Activated CD8-positive, alpha-beta memory T cell treated with anti-CD3 and anti-CD28 coated beads for 36 hours (primary cell): ENCODE results near the gene AAMP. TPM values are rescaled to one million over a fixed set of nuclear protein-coding genes. Genes with fewer than 3 reads are reported as not detected.

Experiments used
- CTCF ChIA-PET: fragments of 350-600 bp; sonication (Branson Sonifier 250); formaldehyde crosslinking; loops from one replicate; lab custom pipeline; 2021; ENCODE audit warnings: antibody characterized with exemption; lab: Charles Lee
- POLR2A ChIA-PET: fragments of 350-600 bp; sonication (Branson Sonifier 250); formaldehyde crosslinking; loops from one replicate; lab custom pipeline; 2021; ENCODE audit warnings: antibody characterized with exemption; lab: Charles Lee
- total RNA-seq, 2 experiments: library from RNA; stranded (reverse); gene quantifications; one replicate each; pipeline ENCODE4 v1.2.3, GENCODE V29; 2021

AAMP gene
- total RNA-seq, 2 experiments from 2014 or later: 96.2 to 98.7 TPM

GRCh38 chr2:218281449-218281848 lies 11.5 kb upstream of the AAMP start:
- ChIA-PET CTCF (interaction anchor here (7.3 kb wide), 1 partner anchor 10 kb away, joined by 70 read pairs; the partner anchor contains the start of genes AAMP and PNKD), POLR2A (interaction anchor here (0.6 kb wide), 1 partner anchor 35 kb away, joined by 4 read pairs; no protein-coding TSS in a partner anchor)

- POLR2A ChIA-PET: no interaction called here
- CTCF ChIA-PET: interaction anchor here (1.0 to 7.3 kb wide), 2 partner anchors 9 to 23 kb away, joined by 3 to 70 read pairs; partner anchors contain the start of genes AAMP and PNKD
These were observed 10.4 kb upstream of the AAMP start for GRCh38 chr2:218280260-218280870.

- CTCF ChIA-PET: no interaction called here
- POLR2A ChIA-PET: interaction anchor here (1.1 kb wide), 1 partner anchor 14 kb away, joined by 3 read pairs; the partner anchor contains the start of gene TMBIM1
These were observed 8.8 kb upstream of the AAMP start for GRCh38 chr2:218278531-218279360.

DNA sequence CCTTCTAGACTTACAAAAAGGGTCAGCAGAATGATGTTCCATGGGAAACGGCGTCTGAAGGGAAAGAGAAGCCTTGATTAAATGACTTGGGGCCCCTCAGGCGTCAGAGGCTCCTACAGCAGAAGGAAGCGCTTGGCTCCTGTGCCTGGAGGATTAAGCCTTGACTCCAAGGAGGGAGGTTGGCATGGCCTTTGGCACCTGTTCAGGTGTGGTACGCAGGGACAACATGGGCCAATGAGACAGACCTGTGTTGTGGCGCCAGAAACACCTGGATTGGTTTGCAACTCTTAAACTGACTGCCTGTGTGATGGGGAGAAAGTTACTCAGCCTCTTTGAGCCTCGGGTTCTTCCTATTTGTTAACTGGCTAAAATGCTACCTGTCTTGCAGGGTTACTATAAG lies 8.0 kb upstream of the AAMP start:
- ChIA-PET CTCF (no interaction called here), POLR2A (no interaction called here)

DNA sequence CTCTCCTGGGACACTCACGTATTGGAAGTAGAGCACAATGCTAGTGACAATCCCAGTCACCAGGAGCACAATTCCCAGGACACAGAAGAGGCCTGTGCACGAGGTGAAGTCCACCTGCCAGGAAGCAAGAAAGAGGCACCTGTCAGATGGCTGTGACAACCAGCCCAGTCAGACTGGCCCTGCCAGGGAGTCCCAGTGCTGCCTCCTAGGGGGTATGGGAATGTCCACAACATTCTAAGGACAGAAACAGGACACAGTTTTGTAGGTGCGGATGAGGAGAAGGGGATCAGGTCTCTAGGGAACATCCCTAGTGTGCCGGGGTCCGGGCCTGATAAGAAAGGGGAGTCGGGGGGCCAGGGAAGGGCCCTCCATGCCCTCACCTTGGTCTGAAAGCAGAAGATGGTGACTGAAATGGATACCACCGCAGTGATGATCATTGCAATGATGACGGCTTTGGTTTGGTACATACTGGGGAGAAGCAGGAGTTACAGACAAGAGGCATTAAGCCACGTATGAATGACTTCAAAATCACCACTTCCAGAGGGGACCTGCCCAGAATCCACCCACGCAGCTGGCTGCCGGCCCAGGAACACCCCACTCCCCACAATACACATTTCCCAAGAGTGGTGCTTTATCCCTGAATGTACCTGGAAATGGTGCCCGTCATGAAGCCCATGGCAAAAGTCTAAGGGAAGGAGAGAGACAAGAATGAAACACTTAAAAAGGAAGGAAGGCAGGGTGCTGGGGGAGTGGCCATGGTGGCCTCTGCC lies 7.2 kb upstream of the AAMP start:
- ChIA-PET POLR2A (interaction anchor here (0.6 kb wide), 1 partner anchor 10 kb away, joined by 3 read pairs; no protein-coding TSS in a partner anchor), CTCF (no interaction called here)

DNA sequence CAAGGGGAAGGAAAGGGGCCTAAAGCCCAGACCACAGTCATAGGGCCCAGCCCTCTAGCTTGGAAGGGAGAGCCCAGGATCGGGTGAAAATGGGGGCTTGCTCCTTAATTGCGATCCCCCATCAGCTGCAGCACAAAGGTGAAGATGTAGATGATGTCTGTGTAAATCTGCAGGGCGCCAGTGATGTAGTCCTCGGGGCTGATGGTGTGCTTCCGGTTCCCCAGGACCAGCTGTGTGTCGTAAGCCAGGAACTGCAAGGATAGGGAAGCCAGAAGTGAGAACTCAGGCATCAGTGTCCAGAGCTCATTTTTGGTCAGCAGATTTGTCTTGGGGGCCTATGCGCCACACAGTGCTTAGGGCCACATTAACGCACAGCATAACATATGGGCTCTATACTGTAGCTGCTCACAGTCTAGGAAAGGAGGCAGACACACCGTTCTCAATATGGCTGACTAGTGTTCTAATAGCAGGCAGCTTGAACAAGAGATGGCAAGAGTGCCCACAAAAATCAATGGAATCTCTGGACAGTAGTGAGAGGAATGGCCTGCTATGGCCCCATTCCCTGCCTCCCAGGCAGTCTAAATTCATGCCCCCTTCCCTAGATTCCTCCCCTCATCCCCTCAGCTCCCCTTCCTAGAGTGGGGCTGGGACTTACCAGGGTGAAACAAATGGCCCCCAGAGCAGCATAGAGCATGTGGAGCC lies 5.6 kb upstream of the AAMP start:
- ChIA-PET POLR2A (no interaction called here), CTCF (interaction anchor here (1.3 to 2.7 kb wide), 5 partner anchors 9 to 81 kb away, joined by 3 to 13 read pairs (median 4); partner anchors contain the start of gene CATIP)

DNA sequence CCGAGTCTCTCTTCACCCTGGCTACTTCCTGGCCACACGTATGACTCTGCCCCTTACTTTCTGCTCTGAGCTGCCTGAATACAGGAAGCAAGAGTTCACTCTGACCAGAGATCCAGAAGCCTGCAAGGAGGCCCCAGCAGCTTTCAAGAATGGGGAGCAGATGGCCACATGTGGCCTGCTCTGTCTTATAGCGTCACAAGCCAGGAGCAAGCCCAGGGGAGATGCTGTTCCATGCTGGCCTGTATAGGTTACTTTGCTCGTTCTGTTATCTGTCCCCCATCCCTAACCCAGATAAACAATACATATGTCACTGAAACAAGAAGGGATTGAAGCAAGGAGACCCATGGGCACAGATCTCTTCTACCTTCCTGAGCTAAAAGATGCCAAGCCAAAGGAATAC lies 4.6 kb upstream of the AAMP start:
- POLR2A ChIA-PET: no interaction called here
- CTCF ChIA-PET: interaction anchor here (1.3 to 2.7 kb wide), 4 partner anchors 10 to 82 kb away, joined by 3 to 13 read pairs (median 5); partner anchors contain the start of gene CATIP

GRCh38 chr2:218273908-218274249 lies 3.9 kb upstream of the AAMP start:
- CTCF ChIA-PET: interaction anchor here (0.6 to 4.7 kb wide), 6 partner anchors 10 to 83 kb away, joined by 4 to 70 read pairs (median 9); partner anchors contain the start of genes CATIP and TMBIM1

GRCh38 chr2:218273214-218273907 lies 3.4 kb upstream of the AAMP start:
- CTCF ChIA-PET: interaction anchor here (0.6 to 4.7 kb wide), 9 partner anchors 11 to 924 kb away, joined by 3 to 70 read pairs (median 5); partner anchors contain the start of genes CATIP and TMBIM1
- POLR2A ChIA-PET: interaction anchor here (0.6 to 0.7 kb wide), 2 partner anchors 11 to 16 kb away, joined by 3 to 7 read pairs; no protein-coding TSS in a partner anchor

More at GRCh38 chr2:218273908-218274249, 3.9 kb upstream of the AAMP start:
- POLR2A ChIA-PET: interaction anchor here (0.5 to 0.7 kb wide), 3 partner anchors 11 to 42 kb away, joined by 3 to 7 read pairs (median 5); no protein-coding TSS in a partner anchor

DNA sequence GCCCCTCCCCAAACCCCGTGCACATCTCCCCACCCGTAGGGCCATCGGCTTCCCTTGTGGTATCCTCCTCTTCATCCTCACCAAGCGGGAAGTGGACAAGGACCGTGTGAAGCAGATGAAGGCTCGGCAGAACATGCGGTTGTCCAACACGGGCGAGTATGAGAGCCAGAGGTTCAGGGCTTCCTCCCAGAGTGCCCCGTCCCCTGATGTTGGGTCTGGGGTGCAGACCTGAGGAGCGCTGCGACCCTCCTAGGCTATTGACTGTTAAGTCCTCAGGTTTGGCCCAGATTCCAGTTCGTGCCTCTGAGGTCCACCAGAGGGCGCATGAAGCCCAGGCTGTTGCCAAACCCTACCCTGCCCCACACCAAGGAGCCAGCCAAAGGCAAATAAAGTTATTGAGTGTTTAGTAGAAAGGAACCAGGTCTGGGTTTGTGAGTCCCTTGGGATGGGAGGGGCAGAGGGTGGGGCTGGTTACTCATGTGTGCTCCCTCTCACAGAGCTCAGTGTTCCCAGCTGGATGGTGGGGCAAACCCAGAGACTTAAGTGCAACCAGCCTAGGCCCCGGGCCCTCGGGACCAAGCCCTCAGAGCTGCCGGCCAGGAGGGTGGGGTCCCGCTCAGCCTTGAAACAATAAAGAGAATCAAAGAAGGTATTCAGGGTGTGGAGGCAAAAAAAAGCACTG lies 2.7 kb upstream of the AAMP start:
- CTCF ChIA-PET: interaction anchor here (0.6 to 4.7 kb wide), 9 partner anchors 11 to 122 kb away, joined by 3 to 70 read pairs (median 4); partner anchors contain the start of genes CATIP and TMBIM1
- POLR2A ChIA-PET: interaction anchor here (2.9 kb wide), 1 partner anchor 14 kb away, joined by 34 read pairs; no protein-coding TSS in a partner anchor

- POLR2A ChIA-PET: interaction anchor here (0.5 to 2.9 kb wide), 3 partner anchors 12 to 257 kb away, joined by 3 to 34 read pairs (median 4); no protein-coding TSS in a partner anchor
- CTCF ChIA-PET: interaction anchor here (0.6 to 4.7 kb wide), 8 partner anchors 12 to 124 kb away, joined by 3 to 70 read pairs (median 4); partner anchors contain the start of genes CATIP and TMBIM1
These were observed 2.1 kb upstream of the AAMP start for GRCh38 chr2:218271865-218272530.

DNA sequence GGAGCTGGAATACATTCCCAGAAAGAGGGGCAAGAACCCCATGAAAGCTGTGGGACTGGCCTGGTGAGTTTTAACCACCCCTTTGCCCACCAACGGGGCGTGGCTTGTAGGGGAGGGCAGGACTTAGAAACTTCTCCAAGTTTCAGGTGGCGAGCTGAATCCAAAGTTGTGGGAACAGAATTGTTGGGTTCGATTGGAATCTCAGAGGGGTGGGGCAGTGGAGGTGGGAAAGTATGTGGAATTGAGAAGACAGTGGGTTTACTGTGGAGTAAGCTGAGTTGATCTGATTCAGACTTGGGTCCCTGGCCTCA lies 1.5 kb upstream of the AAMP start:
- CTCF ChIA-PET: interaction anchor here (0.6 to 4.7 kb wide), 7 partner anchors 13 to 124 kb away, joined by 3 to 70 read pairs (median 5); partner anchors contain the start of genes CATIP and TMBIM1
- POLR2A ChIA-PET: interaction anchor here (0.5 to 2.9 kb wide), 3 partner anchors 13 to 257 kb away, joined by 3 to 34 read pairs (median 4); no protein-coding TSS in a partner anchor

DNA sequence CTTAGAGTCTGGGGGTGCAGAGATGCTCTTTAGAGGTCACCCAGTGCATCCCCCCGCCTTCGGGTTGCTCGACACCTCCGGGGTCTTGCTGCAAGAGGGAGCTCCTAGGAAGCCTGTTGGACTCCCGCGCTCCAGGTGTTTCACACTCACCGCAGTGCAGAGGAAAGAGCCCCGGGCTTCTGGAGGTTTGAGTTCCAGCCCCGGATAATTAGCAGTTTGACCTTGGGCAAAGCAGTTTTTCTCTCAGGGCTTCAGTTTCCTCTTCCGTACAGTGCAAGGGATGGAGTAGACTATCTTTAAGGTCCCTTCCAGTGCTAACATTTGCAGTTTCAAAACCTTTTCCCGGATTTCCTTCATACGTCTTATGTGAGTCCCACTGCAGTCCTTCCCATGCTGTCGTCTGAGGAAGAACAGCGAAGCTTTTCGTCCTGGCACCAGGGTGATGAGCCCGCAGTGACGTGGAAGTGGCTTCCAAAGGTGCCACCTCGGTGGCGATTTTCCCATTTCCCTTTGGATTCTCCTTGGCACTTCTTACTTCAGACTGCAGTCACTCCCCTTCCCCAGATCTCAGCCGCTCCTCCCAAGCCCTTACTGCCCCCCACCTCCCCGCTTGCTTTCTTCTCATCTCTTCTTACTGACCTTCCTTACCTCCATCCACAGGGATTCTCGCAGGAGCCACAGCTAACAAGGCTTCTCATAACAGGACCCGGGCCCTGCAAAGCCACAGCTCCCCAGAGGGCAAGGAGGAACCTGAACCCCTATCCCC lies 967 bp upstream of the AAMP start:
- ChIA-PET POLR2A (interaction anchor here (0.6 to 2.9 kb wide), 9 partner anchors 13 to 389 kb away, joined by 3 to 34 read pairs (median 4); partner anchors contain the start of genes BCS1L and ZNF142), CTCF (interaction anchor here (0.8 to 4.7 kb wide), 11 partner anchors 12 to 129 kb away, joined by 3 to 70 read pairs (median 5); partner anchors contain the start of genes CATIP and TMBIM1)

- ChIA-PET POLR2A (interaction anchor here (0.9 kb wide), 1 partner anchor 18 kb away, joined by 3 read pairs; no protein-coding TSS in a partner anchor), CTCF (interaction anchor here (0.9 to 1.2 kb wide), 2 partner anchors 10 to 25 kb away, joined by 3 to 5 read pairs; no protein-coding TSS in a partner anchor)
These were observed 2.7 kb downstream of the AAMP start for GRCh38 chr2:218267259-218267658.
